Ectodermal cell (in vitro differentiated cells): Measurements from ENCODE around the gene CDK5RAP3. TPM values are rescaled to one million over a fixed set of nuclear protein-coding genes. Genes with fewer than 3 reads are reported as not detected.
A peak's percentile ranks its signal among the peaks of the same experiment; 100 is the strongest.
"Not testable (repeated sequence)": the region's sequence is repeated elsewhere in the genome, so short reads cannot be mapped to it uniquely, and the experiment has no call there.

Experiments
- H3K27ac ChIP-seq: 2 replicates; pipeline ENCODE4 v1.7.0; 2013; ENCODE audit warnings: mild to moderate bottlenecking, low read depth, low read length; ENCODE audit not compliant: insufficient read depth, poor library complexity, severe bottlenecking
- H3K27me3 ChIP-seq: 2 replicates; pipeline ENCODE4 v1.7.0; 2013; ENCODE audit warnings: mild to moderate bottlenecking, low read length; ENCODE audit not compliant: insufficient read depth, control insufficient read depth, poor library complexity, severe bottlenecking
- H3K36me3 ChIP-seq: one replicate; pipeline ENCODE4 v1.7.0; 2013; ENCODE audit warnings: low read length; ENCODE audit not compliant: control insufficient read depth, insufficient read depth
- H3K4me1 ChIP-seq: one replicate; pipeline ENCODE4 v1.7.0; 2013; ENCODE audit warnings: low read length; ENCODE audit not compliant: control insufficient read depth, insufficient read depth
- H3K4me3 ChIP-seq: 2 replicates; pipeline ENCODE4 v1.7.0; 2013; ENCODE audit warnings: low read depth, low read length, control low read depth; ENCODE audit not compliant: insufficient read depth
- H3K9me3 ChIP-seq: 2 replicates; pipeline ENCODE4 v1.7.0; 2013; ENCODE audit warnings: mild to moderate bottlenecking, low read length, moderate library complexity; ENCODE audit not compliant: control insufficient read depth
- WGBS, 2 experiments: methylation state at CpG; one replicate each; pipeline ENCODE4 v1.1.7; 2013; ENCODE audit warnings: missing lambda C conversion rate in 2 of 2; 5-methylcytosine and 5-hydroxymethylcytosine counted together
- polyA plus RNA-seq, 4 experiments: library from polyadenylated mRNA; stranded (reverse); fragments of 50-300 nt; gene quantifications; one replicate each; pipeline ENCODE4 v1.2.3, GENCODE V29; 2013

The CDK5RAP3 gene
- 287 TPM for polyA plus RNA-seq (2013, experiment 1 of 4)
- polyA plus RNA-seq (2013, experiment 2 of 4), result 274 TPM
- 213 TPM for polyA plus RNA-seq (2013, experiment 3 of 4)
- 230 TPM for polyA plus RNA-seq (2013, experiment 4 of 4)

- Histone ChIP-seq H3K4me1 (peaks cover 5% of the 10 kb centered on the region), H3K36me3 (peaks cover 19% of the 10 kb centered on the region), H3K9me3 (no peaks in the 10 kb centered on the region), H3K27ac (peak within 1 kb of the TSS; percentile 2), H3K4me3 (peak within 1 kb of the TSS; percentile 64), H3K27me3 (no peaks in the 10 kb centered on the region)
- WGBS, 2 experiments, result 1% methylated on average over 62 of the region's 62 CpGs
Observed at GRCh38 chr17:47970725-47971499, at the start of gene CDK5RAP3. Gene CDK5RAP3 (plus strand): TSS chr17:47971113. CDS start chr17:47971147, 34 bp downstream.

- peaks cover 39% of the 10 kb centered on the region for H3K36me3 ChIP-seq
- 92 to 95% methylated on average over 23 of the region's 23 CpGs for WGBS, 2 experiments
Observed at GRCh38 chr17:47924785-47925677, 45.9 kb upstream of the CDK5RAP3 start.

GRCh38 chr17:47925678-47925988 is 45.3 kb upstream of the CDK5RAP3 start:
- Histone ChIP-seq H3K4me3 (no peak overlapping the region), H3K9me3 (no peaks in the 10 kb centered on the region), H3K36me3 (peaks cover 39% of the 10 kb centered on the region), H3K27ac (no peak overlapping the region), H3K27me3 (no peaks in the 10 kb centered on the region), H3K4me1 (no peaks in the 10 kb centered on the region)
- WGBS, 2 experiments, result 78 to 88% methylated on average over 2 to 3 of the region's 3 CpGs

More at GRCh38 chr17:47924785-47925677, 45.9 kb upstream of the CDK5RAP3 start:
- Histone ChIP-seq H3K27ac (peak overlapping the region; percentile 6), H3K4me3 (no peak overlapping the region), H3K27me3 (no peaks in the 10 kb centered on the region), H3K4me1 (no peaks in the 10 kb centered on the region), H3K9me3 (no peaks in the 10 kb centered on the region)

- Histone ChIP-seq H3K9me3 (no peaks in the 10 kb centered on the region), H3K36me3 (peaks cover 37% of the 10 kb centered on the region), H3K27me3 (no peaks in the 10 kb centered on the region), H3K4me1 (no peaks in the 10 kb centered on the region), H3K4me3 (no peak overlapping the region), H3K27ac (no peak overlapping the region)
- WGBS, 2 experiments, result 94% methylated on average over 20 of the region's 20 CpGs
Observed at GRCh38 chr17:47927821-47928400, 43.0 kb upstream of the CDK5RAP3 start.

GRCh38 chr17:47928415-47928814 is 42.5 kb upstream of the CDK5RAP3 start:
- Histone ChIP-seq H3K27ac (no peak overlapping the region), H3K4me3 (no peak overlapping the region), H3K9me3 (no peaks in the 10 kb centered on the region), H3K36me3 (peaks cover 34% of the 10 kb centered on the region), H3K4me1 (no peaks in the 10 kb centered on the region), H3K27me3 (no peaks in the 10 kb centered on the region)
- 91% methylated on average over 1 of the region's 2 CpGs; no CpG with 5 or more reads in 1 of the 2 experiments for WGBS, 2 experiments

- no peak overlapping the region for H3K27ac ChIP-seq
- no peaks in the 10 kb centered on the region for H3K4me1 ChIP-seq
- no peak overlapping the region for H3K4me3 ChIP-seq
- peaks cover 28% of the 10 kb centered on the region for H3K36me3 ChIP-seq
- WGBS, 2 experiments, result 85 to 86% methylated on average over 10 of the region's 10 CpGs
- H3K27me3 ChIP-seq, result no peaks in the 10 kb centered on the region
- no peaks in the 10 kb centered on the region for H3K9me3 ChIP-seq
Observed at GRCh38 chr17:47929218-47930000, 41.5 kb upstream of the CDK5RAP3 start.

GRCh38 chr17:47931848-47932247 is 39.1 kb upstream of the CDK5RAP3 start:
- WGBS, 2 experiments, result 95 to 96% methylated on average over 4 of the region's 4 CpGs
- H3K9me3 ChIP-seq, result no peaks in the 10 kb centered on the region
- peaks cover 12% of the 10 kb centered on the region for H3K36me3 ChIP-seq
- H3K27ac ChIP-seq, result no peak overlapping the region
- H3K27me3 ChIP-seq, result no peaks in the 10 kb centered on the region
- H3K4me3 ChIP-seq, result no peak overlapping the region
- no peaks in the 10 kb centered on the region for H3K4me1 ChIP-seq

- Histone ChIP-seq H3K27me3 (no peaks in the 10 kb centered on the region), H3K27ac (no peak overlapping the region), H3K4me1 (no peaks in the 10 kb centered on the region), H3K36me3 (no peaks in the 10 kb centered on the region), H3K9me3 (no peaks in the 10 kb centered on the region), H3K4me3 (no peak overlapping the region)
- 93 to 95% methylated on average over 1 of the region's 1 CpG for WGBS, 2 experiments
Observed at GRCh38 chr17:47934856-47935255, 36.1 kb upstream of the CDK5RAP3 start.

GRCh38 chr17:47935468-47935867 is 35.4 kb upstream of the CDK5RAP3 start:
- not testable (repeated sequence) for H3K4me1 ChIP-seq, H3K27ac ChIP-seq

More at GRCh38 chr17:47935468-47935867, 35.4 kb upstream of the CDK5RAP3 start:
- WGBS, 2 experiments, result 81 to 88% methylated on average over 3 of the region's 3 CpGs
- H3K4me3 ChIP-seq, H3K36me3 ChIP-seq, H3K27me3 ChIP-seq, H3K9me3 ChIP-seq: not testable (repeated sequence)
